Adrenal gland (tissue), 12 donors: ENCODE data around the gene MOB2. TPM values are rescaled to one million over a fixed set of nuclear protein-coding genes. Genes with fewer than 3 reads are reported as not detected.

ENCODE experiments used
- DNase-seq, 7 donors: peaks; one replicate each; pipeline ENCODE4 v3.0.0-alpha.2; 2019 to 2020
- H3K27ac ChIP-seq, 5 donors: fragments of 200-600 bp; sonication (generic) in 4 of 5; 1 replicate in 3 of 5; 2 replicates in 2 of 5; pipeline versions ENCODE4 v1.5.1 to v1.8.0; 2016 to 2020; ENCODE audit warnings: mild to moderate bottlenecking in 1 of 5
- H3K27me3 ChIP-seq: fragments of 200-600 bp; 2 replicates; pipeline ENCODE4 v1.8.0; 2021
- H3K36me3 ChIP-seq, 2 donors: fragments of 200-600 bp; replicated peaks in 1 of 2; 1 replicate in 1 of 2; 2 replicates in 1 of 2; pipeline versions ENCODE4 v1.5.1 to v1.8.0; 2018 to 2022
- H3K4me1 ChIP-seq, 2 donors: fragments of 200-600 bp; replicated peaks in 1 of 2; 1 replicate in 1 of 2; 2 replicates in 1 of 2; pipeline versions ENCODE4 v1.5.1 to v1.8.0; 2018 to 2021
- H3K4me3 ChIP-seq, 4 donors: fragments of 200-600 bp; sonication (generic) in 3 of 4; one replicate each; pipeline ENCODE4 v1.5.1; 2016 to 2018
- H3K9me3 ChIP-seq, 3 donors: fragments of 200-600 bp; sonication (generic) in 1 of 3; replicated peaks in 1 of 3; 1 replicate in 2 of 3; 2 replicates in 1 of 3; pipeline versions ENCODE4 v1.5.1 to v1.8.0; 2016 to 2021
- CTCF ChIP-seq, 6 experiments: fragments of 450-650 bp in 4 of 6; fragments of 200-600 bp in 2 of 6; sonication (generic) in 1 of 6; IDR thresholded peaks; 1 replicate in 5 of 6; 2 replicates in 1 of 6; pipeline versions ENCODE4 v1.5.1 to v1.8.0; 2016 to 2021; ENCODE audit warnings: antibody characterized with exemption in 6 of 6, mild to moderate bottlenecking in 2 of 6, moderate library complexity in 1 of 6
- POLR2A ChIP-seq, 2 donors: fragments of 450-650 bp; IDR thresholded peaks; one replicate each; pipeline ENCODE4 v1.6.1; 2017; ENCODE audit warnings: antibody characterized with exemption in 2 of 2, mild to moderate bottlenecking in 2 of 2, moderate library complexity in 1 of 2
- WGBS, 4 donors: extraction: QIAGEN DNeasy Blood & Tissue Kit in 2 of 4; methylation state at CpG; one replicate each; pipeline versions ENCODE4 v1.1.5 to v1.1.7; 2013 to 2017; 5-methylcytosine and 5-hydroxymethylcytosine counted together
- intact Hi-C, 2 donors: fragments of 100-400 bp; cut with DNase I; formaldehyde crosslinking; loops; one replicate each; pipeline versions ENCODE4 v1.14.1 to v1.15.0; 2022 to 2023
- polyA plus RNA-seq, 3 donors: library from polyadenylated mRNA; stranded (reverse); fragments of 200-250 nt in 2 of 3; fragments of 350-450 nt in 1 of 3; fragmentation: Illumina TruSeq in 1 of 3; extraction: RNeasy Lipid Tissue Mini Kit (QIAGEN cat#74804) in 1 of 3; gene quantifications; one replicate each; pipeline ENCODE4 v1.2.3, GENCODE V29; 2013 to 2014
- total RNA-seq, 9 donors: library from RNA; depleted of rRNA in 4 of 9; stranded (reverse); fragments of >200 nt in 4 of 9; fragments of 120-200 nt in 1 of 9; fragmentation: NEBNext Ultra II Directional in 1 of 9; extraction: Animal tissue kit (Norgen Biotek cat#: 25700) in 1 of 9; gene quantifications; one replicate each; pipeline versions ENCODE4 v1.1.0 to v1.2.4, GENCODE V29; 2013 to 2023
- donor health status: healthy with polysubstance abuse.
- donor health status: Bipolar disorder and iron deficiency.
- donor health status: DM: yes; HTN: yes; CAD: no.
- donor health status: DM: no; HTN: no; CAD: no.
- donor health status: DM: no; HTN: no; CAD: no.
- donor health status: DM: yes; HTN: yes; CAD: no.

Gene MOB2
- total and polyA plus RNA-seq, 12 donors, result 11.2 to 43.3 (median 30.6) TPM

- intact Hi-C loops, result no loop called here
- Histone ChIP-seq H3K36me3 (no peaks in the 10 kb centered on the region), H3K27me3 (no peaks in the 10 kb centered on the region), H3K27ac (no peak overlapping the region), H3K4me1 (peaks cover 16 to 37% of the 10 kb centered on the region in 2 donors), H3K9me3 (no peaks in the 10 kb centered on the region), H3K4me3 (no peak overlapping the region)
- DNase-seq, result no peak
- no peak for TF ChIP-seq CTCF (IDR thresholded peaks at IDR 0.05)
- WGBS, 4 donors, result 81 to 96% (median 86%) methylated on average over 4 to 9 of the region's 9 CpGs
These were observed 20.4 kb upstream of the MOB2 start for GRCh38 chr11:1506981-1507380.

GRCh38 chr11:1505480-1505879 lies 18.9 kb upstream of the MOB2 start:
- H3K4me1 ChIP-seq, result peaks cover 16 to 37% of the 10 kb centered on the region in 2 donors
- H3K4me3 ChIP-seq, result no peak overlapping the region
- no peak for TF ChIP-seq CTCF (IDR thresholded peaks at IDR 0.05)
- TF ChIP-seq POLR2A (IDR thresholded peaks at IDR 0.05), result no peak
- no peaks in the 10 kb centered on the region for H3K9me3 ChIP-seq
- no peaks in the 10 kb centered on the region for H3K27me3 ChIP-seq
- DNase-seq, result no peak
- H3K27ac ChIP-seq, result no peak overlapping the region
- no peaks in the 10 kb centered on the region for H3K36me3 ChIP-seq
- 89 to 94% (median 90%) methylated on average over 10 to 11 of the region's 11 CpGs for WGBS, 4 donors
- intact Hi-C loops, result no loop called here

GRCh38 chr11:1504581-1505290 lies 18.2 kb upstream of the MOB2 start:
- no peak overlapping the region for H3K4me3 ChIP-seq
- TF ChIP-seq CTCF (IDR thresholded peaks at IDR 0.05), result no peak
- TF ChIP-seq POLR2A (IDR thresholded peaks at IDR 0.05), result no peak
- intact Hi-C loops, result no loop called here
- H3K27me3 ChIP-seq, result no peaks in the 10 kb centered on the region
- H3K27ac ChIP-seq, result no peak overlapping the region
- no peak for DNase-seq
- 91 to 97% (median 93%) methylated on average over 18 to 28 of the region's 28 CpGs for WGBS, 4 donors
- H3K4me1 ChIP-seq, result peaks cover 16 to 37% of the 10 kb centered on the region in 2 donors
- H3K9me3 ChIP-seq, result no peaks in the 10 kb centered on the region
- H3K36me3 ChIP-seq, result no peaks in the 10 kb centered on the region

GRCh38 chr11:1504138-1504537 lies 17.6 kb upstream of the MOB2 start:
- 51 to 81% (median 70%) methylated on average over 4 to 9 of the region's 9 CpGs for WGBS, 4 donors
- no peak overlapping the region for H3K4me3 ChIP-seq
- H3K9me3 ChIP-seq, result no peaks in the 10 kb centered on the region
- H3K27ac ChIP-seq, result peak overlapping the region in 1 of 5 donors; percentile 58
- H3K4me1 ChIP-seq, result peaks cover 16 to 37% of the 10 kb centered on the region in 2 donors
- H3K27me3 ChIP-seq, result no peaks in the 10 kb centered on the region
- DNase-seq, result peak in 1 of 7 donors; percentile 37
- no peak for TF ChIP-seq POLR2A (IDR thresholded peaks at IDR 0.05)
- TF ChIP-seq CTCF (IDR thresholded peaks at IDR 0.05), result no peak
- H3K36me3 ChIP-seq, result no peaks in the 10 kb centered on the region
- intact Hi-C loops, result no loop called here
